ENCODE data around the gene ICAM1. TPM values are rescaled to one million over a fixed set of nuclear protein-coding genes. Genes with fewer than 3 reads are reported as not detected.

Gene ICAM1
- polyA plus RNA-seq, 1 donor from 2014 or later = not detected

- Histone ChIP-seq H3K4me3 (ENCODE audit: low read length) (peak overlapping the region; percentile 92), H2AFZ (ENCODE audit: low read depth, low read length) (no peak overlapping the region), H3K27ac (ENCODE audit: low read length) (no peak overlapping the region), H3K9ac (ENCODE audit: low read length) (no peak overlapping the region), H3K4me2 (ENCODE audit: low read length) (no peak overlapping the region), H3F3A (ENCODE audit: insufficient read depth, low read length, poor library complexity, severe bottlenecking) (no peaks in the 10 kb centered on the region), H3K9me2 (ENCODE audit: insufficient read depth, low read length) (no peaks in the 10 kb centered on the region), H3K27me3 (ENCODE audit: insufficient read depth, low read depth, low read length) (no peaks in the 10 kb centered on the region), H3K9me3 (ENCODE audit: low read length) (no peaks in the 10 kb centered on the region), H3K36me3 (ENCODE audit: insufficient read depth, low read length) (no peaks in the 10 kb centered on the region), H3K79me2 (replicated peaks; ENCODE audit: insufficient read depth, low read length) (peaks cover 10% of the 10 kb centered on the region), H4K20me1 (ENCODE audit: insufficient read depth) (no peaks in the 10 kb centered on the region)
- no peak for TF ChIP-seq SMC3 (conservative IDR thresholded peaks at IDR 0.05; ENCODE audit: poor library complexity)
- TF ChIP-seq CTCF (IDR thresholded peaks at IDR 0.05; ENCODE audit: poor library complexity, severe bottlenecking) = peak; percentile 34
Observed at GRCh38 chr19:10228920-10229319, 42.0 kb upstream of the ICAM1 start.

- peak overlapping the region; percentile 78 for H3K4me2 ChIP-seq (ENCODE audit: low read length)
- H3K9me3 ChIP-seq (ENCODE audit: low read length) = no peaks in the 10 kb centered on the region
- no peaks in the 10 kb centered on the region for H3K27me3 ChIP-seq (ENCODE audit: insufficient read depth, low read depth, low read length)
- no peaks in the 10 kb centered on the region for H3K9me2 ChIP-seq (ENCODE audit: insufficient read depth, low read length)
- H3F3A ChIP-seq (ENCODE audit: insufficient read depth, low read length, poor library complexity, severe bottlenecking) = no peaks in the 10 kb centered on the region
- TF ChIP-seq MXI1 (conservative IDR thresholded peaks at IDR 0.05; ENCODE audit: poor library complexity, severe bottlenecking) (peak; percentile 49), EZH2 (IDR thresholded peaks at IDR 0.05; ENCODE audit: borderline replicate concordance, insufficient read depth, low read length, poor library complexity, severe bottlenecking) (no peak), CTCF (IDR thresholded peaks at IDR 0.05; ENCODE audit: poor library complexity, severe bottlenecking) (peak; percentile 36), EP300 (conservative IDR thresholded peaks at IDR 0.05; ENCODE audit: poor library complexity, severe bottlenecking) (peak; percentile 32)
- H3K27ac ChIP-seq (ENCODE audit: low read length) = peak overlapping the region; percentile 65
- peak overlapping the region; percentile 92 for H3K4me3 ChIP-seq (ENCODE audit: low read length)
- peak overlapping the region; percentile 86 for H3K9ac ChIP-seq (ENCODE audit: low read length)
- peaks cover 10% of the 10 kb centered on the region for H3K79me2 ChIP-seq (replicated peaks; ENCODE audit: insufficient read depth, low read length)
- peak overlapping the region; percentile 73 for H2AFZ ChIP-seq (ENCODE audit: low read depth, low read length)
- no peaks in the 10 kb centered on the region for H4K20me1 ChIP-seq (ENCODE audit: insufficient read depth)
- no peaks in the 10 kb centered on the region for H3K36me3 ChIP-seq (ENCODE audit: insufficient read depth, low read length)
Observed at GRCh38 chr19:10230173-10230860, 40.6 kb upstream of the ICAM1 start.

GRCh38 chr19:10230861-10231611, 39.9 kb upstream of the ICAM1 start, which contains the start of gene S1PR2:
TSS of gene S1PR2 (minus strand) at chr19:10231331. CDS start at chr19:10224905, 6,426 bp downstream.
- Histone ChIP-seq H3K9ac (ENCODE audit: low read length) (peak within 1 kb of the TSS; percentile 86), H3K79me2 (replicated peaks; ENCODE audit: insufficient read depth, low read length) (peaks cover 10% of the 10 kb centered on the region), H3K9me3 (ENCODE audit: low read length) (no peaks in the 10 kb centered on the region), H4K20me1 (ENCODE audit: insufficient read depth) (no peaks in the 10 kb centered on the region), H3K4me2 (ENCODE audit: low read length) (peak within 1 kb of the TSS; percentile 78), H3K27me3 (ENCODE audit: insufficient read depth, low read depth, low read length) (no peaks in the 10 kb centered on the region), H3K36me3 (ENCODE audit: insufficient read depth, low read length) (no peaks in the 10 kb centered on the region), H3K27ac (ENCODE audit: low read length) (peak within 1 kb of the TSS; percentile 65), H3K4me3 (ENCODE audit: low read length) (peak within 1 kb of the TSS; percentile 92), H3F3A (ENCODE audit: insufficient read depth, low read length, poor library complexity, severe bottlenecking) (no peaks in the 10 kb centered on the region), H3K9me2 (ENCODE audit: insufficient read depth, low read length) (no peaks in the 10 kb centered on the region), H2AFZ (ENCODE audit: low read depth, low read length) (peak within 1 kb of the TSS; percentile 73)
- TF ChIP-seq EZH2 (IDR thresholded peaks at IDR 0.05; ENCODE audit: borderline replicate concordance, insufficient read depth, low read length, poor library complexity, severe bottlenecking) (no peak), CTCF (IDR thresholded peaks at IDR 0.05; ENCODE audit: poor library complexity, severe bottlenecking) (no peak), EP300 (conservative IDR thresholded peaks at IDR 0.05; ENCODE audit: poor library complexity, severe bottlenecking) (no peak), TAF1 (IDR thresholded peaks at IDR 0.05; ENCODE audit: low read depth) (no peak), MXI1 (conservative IDR thresholded peaks at IDR 0.05; ENCODE audit: poor library complexity, severe bottlenecking) (peak; percentile 21), REST (IDR thresholded peaks at IDR 0.05; ENCODE audit: borderline replicate concordance) (peak; percentile 64), RAD21 (conservative IDR thresholded peaks at IDR 0.05) (no peak), SMC3 (conservative IDR thresholded peaks at IDR 0.05; ENCODE audit: poor library complexity) (no peak), POLR2AphosphoS5 (IDR thresholded peaks at IDR 0.05) (peak; percentile 36)
